Fibroblast of villous mesenchyme (primary cell): Measurements from ENCODE around the gene HNRNPDL. TPM values are rescaled to one million over a fixed set of nuclear protein-coding genes. Genes with fewer than 3 reads are reported as not detected.

Source experiments
- DNase-seq: peaks from one replicate; pipeline ENCODE4 v3.0.0-alpha.2; 2010; ENCODE audit warnings: low read depth
- H3K4me3 ChIP-seq: 2 replicates; pipeline ENCODE4 v1.5.1; 2011; ENCODE audit warnings: low read depth, mild to moderate bottlenecking, low read length
- CTCF ChIP-seq: IDR thresholded peaks from 2 replicates; pipeline ENCODE4 v1.5.1; 2012; ENCODE audit warnings: low read depth, mild to moderate bottlenecking, low read length; ENCODE audit not compliant: insufficient read depth
- total RNA-seq: library from RNA; depleted of rRNA; stranded (reverse); fragments of >200 nt; gene quantifications from 2 replicates; pipeline ENCODE4 v1.2.3, GENCODE V29; 2012

HNRNPDL gene
- total RNA-seq, 1 donor: 188 TPM

GRCh38 chr4:82432596-82432995 lies 2.3 kb upstream of the HNRNPDL start:
- no peak overlapping the region for H3K4me3 ChIP-seq
- no peak for TF ChIP-seq CTCF
- DNase-seq: no peak

- DNase-seq: no peak
- TF ChIP-seq CTCF: no peak
- H3K4me3 ChIP-seq: peak overlapping the region; percentile 74
These were observed 1.6 kb upstream of the HNRNPDL start for GRCh38 chr4:82431831-82432230.

GRCh38 chr4:82430964-82431745 lies 893 bp upstream of the HNRNPDL start:
- no peak for DNase-seq
- no peak for TF ChIP-seq CTCF
- peak overlapping the region; percentile 74 for H3K4me3 ChIP-seq

- TF ChIP-seq CTCF: no peak
- no peak for DNase-seq
- H3K4me3 ChIP-seq: peak overlapping the region; percentile 74
These were observed 502 bp downstream of the HNRNPDL start for GRCh38 chr4:82429728-82430192.

GRCh38 chr4:82428969-82429727 lies 1.1 kb downstream of the HNRNPDL start:
- DNase-seq: peak; percentile 90
- peak; percentile 83 for TF ChIP-seq CTCF
- peak overlapping the region; percentile 74 for H3K4me3 ChIP-seq

GRCh38 chr4:82428526-82428968 lies 1.7 kb downstream of the HNRNPDL start:
- DNase-seq: no peak
- H3K4me3 ChIP-seq: peak overlapping the region; percentile 74
- TF ChIP-seq CTCF: no peak
